ENCODE measurements around the gene SLC48A1. TPM values are rescaled to one million over a fixed set of nuclear protein-coding genes. Genes with fewer than 3 reads are reported as not detected.

The SLC48A1 gene
- total RNA-seq (10 to 100 TPM; 10.9 to 11.5 TPM), polyA plus RNA-seq (9.1 TPM)

- ChIA-PET POLR2A (interaction anchor here (1.0 to 2.0 kb wide), 3 partner anchors 9 to 67 kb away, joined by 3 to 5 read pairs (median 5); partner anchors contain the start of genes RAPGEF3 and RPAP3), CTCF (interaction anchor here (0.9 to 19.1 kb wide), 15 partner anchors 9 to 132 kb away, joined by 3 to 414 read pairs (median 5); partner anchors contain the start of genes RAPGEF3, RPAP3 and VDR)
- H3K36me3 ChIP-seq (ENCODE audit: insufficient read depth, low read length) = no peaks in the 10 kb centered on the region
- Mint-ChIP-seq H3K4me1 (peaks cover 14 to 18% (median 16%) of the 10 kb centered on the region in 3 donors), H3K4me3 (peak within 1 kb of the TSS; percentile 84 to 92 (median 86)), H3K36me3 (peaks cover 0 to 2% (median 0%) of the 10 kb centered on the region in 3 donors), H3K9me3 (no peaks in the 10 kb centered on the region), H3K27me3 (peaks cover 0 to 4% of the 10 kb centered on the region in 2 donors), H3K27ac (peak within 1 kb of the TSS in 7 of 8 donors; percentile 51 to 88 (median 73))
- peak within 1 kb of the TSS; percentile 54 for H3K4me3 ChIP-seq (ENCODE audit: low read length)
- H3K27ac ChIP-seq (ENCODE audit: low read depth, low read length) = peak within 1 kb of the TSS; percentile 74
- H3K4me1 ChIP-seq (ENCODE audit: insufficient read depth, low read length) = peaks cover 15% of the 10 kb centered on the region
- no peaks in the 10 kb centered on the region for H3K9me3 ChIP-seq (ENCODE audit: low read length)
- peak; percentile 59 to 79 (median 71) for DNase-seq
- no peaks in the 10 kb centered on the region for H3K27me3 ChIP-seq (ENCODE audit: insufficient read depth, low read length, poor library complexity, severe bottlenecking)
Observed at GRCh38 chr12:47773062-47773857, at the start of gene SLC48A1. SLC48A1 (plus strand) TSS chr12:47773238; CDS start chr12:47773305, 67 bp downstream.

- no peak for DNase-seq
- POLR2A ChIA-PET = no interaction called here
- CTCF ChIA-PET = interaction anchor here (0.9 to 14.3 kb wide), 3 partner anchors 10 to 114 kb away, joined by 6 to 130 read pairs (median 8); no protein-coding TSS in a partner anchor
- Histone ChIP-seq H3K36me3 (ENCODE audit: insufficient read depth, low read length) (no peaks in the 10 kb centered on the region), H3K9me3 (ENCODE audit: low read length) (no peaks in the 10 kb centered on the region), H3K27ac (ENCODE audit: low read depth, low read length) (no peak within 1 kb of the TSS), H3K27me3 (ENCODE audit: insufficient read depth, low read length, poor library complexity, severe bottlenecking) (no peaks in the 10 kb centered on the region), H3K4me3 (ENCODE audit: low read length) (no peak within 1 kb of the TSS), H3K4me1 (ENCODE audit: insufficient read depth, low read length) (peaks cover 20% of the 10 kb centered on the region)
- peak within 1 kb of the TSS in 1 of 8 donors; percentile 78 for H3K27ac Mint-ChIP-seq
- no peaks in the 10 kb centered on the region for H3K9me3 Mint-ChIP-seq
- H3K4me1 Mint-ChIP-seq = peaks cover 26 to 32% (median 27%) of the 10 kb centered on the region in 3 donors
- peaks cover 0 to 5% of the 10 kb centered on the region in 2 donors for H3K27me3 Mint-ChIP-seq
- H3K36me3 Mint-ChIP-seq = peaks cover 0 to 5% (median 2%) of the 10 kb centered on the region in 3 donors
- peak within 1 kb of the TSS in 1 of 7 donors; percentile 65 for H3K4me3 Mint-ChIP-seq
Observed at GRCh38 chr12:47725091-47725772, 47.8 kb upstream of the SLC48A1 start, which contains the start of gene ENDOU. ENDOU (minus strand) TSS chr12:47725490; CDS start chr12:47725413, 77 bp downstream.

GRCh38 chr12:47725893-47726292 lies 47.1 kb upstream of the SLC48A1 start:
- H3K27ac ChIP-seq (ENCODE audit: low read depth, low read length) = no peak overlapping the region
- Mint-ChIP-seq H3K4me3 (no peak overlapping the region), H3K36me3 (peaks cover 0 to 5% (median 2%) of the 10 kb centered on the region in 3 donors), H3K27ac (no peak overlapping the region), H3K9me3 (no peaks in the 10 kb centered on the region), H3K4me1 (peaks cover 23 to 28% (median 23%) of the 10 kb centered on the region in 3 donors), H3K27me3 (peaks cover 0 to 5% of the 10 kb centered on the region in 2 donors)
- peaks cover 19% of the 10 kb centered on the region for H3K4me1 ChIP-seq (ENCODE audit: insufficient read depth, low read length)
- no peaks in the 10 kb centered on the region for H3K27me3 ChIP-seq (ENCODE audit: insufficient read depth, low read length, poor library complexity, severe bottlenecking)
- ChIA-PET POLR2A (no interaction called here), CTCF (interaction anchor here (0.9 to 14.3 kb wide), 3 partner anchors 10 to 113 kb away, joined by 6 to 130 read pairs (median 8); no protein-coding TSS in a partner anchor)
- no peak overlapping the region for H3K4me3 ChIP-seq (ENCODE audit: low read length)
- H3K36me3 ChIP-seq (ENCODE audit: insufficient read depth, low read length) = no peaks in the 10 kb centered on the region
- no peaks in the 10 kb centered on the region for H3K9me3 ChIP-seq (ENCODE audit: low read length)
- DNase-seq = no peak

- H3K27me3 Mint-ChIP-seq = peaks cover 0 to 3% of the 10 kb centered on the region in 2 donors
Observed at GRCh38 chr12:47729233-47729632, 43.8 kb upstream of the SLC48A1 start.

GRCh38 chr12:47730341-47730744 lies 42.7 kb upstream of the SLC48A1 start:
- H3K9me3 Mint-ChIP-seq = no peaks in the 10 kb centered on the region

More at GRCh38 chr12:47729233-47729632, 43.8 kb upstream of the SLC48A1 start:
- ChIA-PET POLR2A (interaction anchor here (0.6 kb wide), 1 partner anchor 84 kb away, joined by 5 read pairs; no protein-coding TSS in a partner anchor), CTCF (interaction anchor here (1.3 to 14.3 kb wide), 2 partner anchors 13 to 30 kb away, joined by 4 to 130 read pairs; no protein-coding TSS in a partner anchor)
- no peak for DNase-seq
- no peaks in the 10 kb centered on the region for H3K9me3 Mint-ChIP-seq
- H3K36me3 Mint-ChIP-seq = peaks cover 0 to 3% (median 0%) of the 10 kb centered on the region in 3 donors
- no peak overlapping the region for H3K4me3 ChIP-seq (ENCODE audit: low read length)
- H3K27ac Mint-ChIP-seq = peak overlapping the region in 1 of 8 donors; percentile 47
- H3K27ac ChIP-seq (ENCODE audit: low read depth, low read length) = no peak overlapping the region
- H3K9me3 ChIP-seq (ENCODE audit: low read length) = no peaks in the 10 kb centered on the region
- H3K4me3 Mint-ChIP-seq = no peak overlapping the region
- no peaks in the 10 kb centered on the region for H3K4me1 Mint-ChIP-seq
- H3K4me1 ChIP-seq (ENCODE audit: insufficient read depth, low read length) = no peaks in the 10 kb centered on the region
- no peaks in the 10 kb centered on the region for H3K36me3 ChIP-seq (ENCODE audit: insufficient read depth, low read length)
- H3K27me3 ChIP-seq (ENCODE audit: insufficient read depth, low read length, poor library complexity, severe bottlenecking) = no peaks in the 10 kb centered on the region

GRCh38 chr12:47731723-47732122 lies 41.3 kb upstream of the SLC48A1 start:
- POLR2A ChIA-PET = interaction anchor here (0.6 kb wide), 2 partner anchors 12 to 15 kb away, joined by 3 read pairs; no protein-coding TSS in a partner anchor
- Mint-ChIP-seq H3K27ac (no peak overlapping the region), H3K4me1 (no peaks in the 10 kb centered on the region), H3K36me3 (peaks cover 0 to 3% (median 0%) of the 10 kb centered on the region in 3 donors), H3K9me3 (no peaks in the 10 kb centered on the region), H3K4me3 (no peak overlapping the region), H3K27me3 (peaks cover 0 to under 1% of the 10 kb centered on the region in 2 donors)
- H3K9me3 ChIP-seq (ENCODE audit: low read length) = no peaks in the 10 kb centered on the region
- no peak for DNase-seq
- H3K27ac ChIP-seq (ENCODE audit: low read depth, low read length) = no peak overlapping the region
- CTCF ChIA-PET = interaction anchor here (2.5 to 14.3 kb wide), 3 partner anchors 11 to 35 kb away, joined by 8 to 130 read pairs (median 11); no protein-coding TSS in a partner anchor
- no peaks in the 10 kb centered on the region for H3K36me3 ChIP-seq (ENCODE audit: insufficient read depth, low read length)
- no peaks in the 10 kb centered on the region for H3K4me1 ChIP-seq (ENCODE audit: insufficient read depth, low read length)
- no peaks in the 10 kb centered on the region for H3K27me3 ChIP-seq (ENCODE audit: insufficient read depth, low read length, poor library complexity, severe bottlenecking)
- no peak overlapping the region for H3K4me3 ChIP-seq (ENCODE audit: low read length)

More at GRCh38 chr12:47730341-47730744, 42.7 kb upstream of the SLC48A1 start:
- H3K4me3 ChIP-seq (ENCODE audit: low read length) = no peak overlapping the region
- ChIA-PET CTCF (interaction anchor here (1.3 to 14.3 kb wide), 3 partner anchors 12 to 36 kb away, joined by 4 to 130 read pairs (median 8); no protein-coding TSS in a partner anchor), POLR2A (no interaction called here)
- H3K36me3 ChIP-seq (ENCODE audit: insufficient read depth, low read length) = no peaks in the 10 kb centered on the region
- no peak overlapping the region for H3K27ac ChIP-seq (ENCODE audit: low read depth, low read length)
- Mint-ChIP-seq H3K36me3 (peaks cover 0 to 3% (median 0%) of the 10 kb centered on the region in 3 donors), H3K4me3 (no peak overlapping the region), H3K27me3 (peaks cover 0 to 2% of the 10 kb centered on the region in 2 donors), H3K27ac (no peak overlapping the region), H3K4me1 (no peaks in the 10 kb centered on the region)
- DNase-seq = no peak
- no peaks in the 10 kb centered on the region for H3K4me1 ChIP-seq (ENCODE audit: insufficient read depth, low read length)
- H3K27me3 ChIP-seq (ENCODE audit: insufficient read depth, low read length, poor library complexity, severe bottlenecking) = no peaks in the 10 kb centered on the region
- H3K9me3 ChIP-seq (ENCODE audit: low read length) = no peaks in the 10 kb centered on the region

GRCh38 chr12:47732504-47732903 lies 40.5 kb upstream of the SLC48A1 start:
- Histone ChIP-seq H3K36me3 (ENCODE audit: insufficient read depth, low read length) (no peaks in the 10 kb centered on the region), H3K27ac (ENCODE audit: low read depth, low read length) (no peak overlapping the region), H3K4me3 (ENCODE audit: low read length) (no peak overlapping the region), H3K9me3 (ENCODE audit: low read length) (no peaks in the 10 kb centered on the region), H3K4me1 (ENCODE audit: insufficient read depth, low read length) (no peaks in the 10 kb centered on the region), H3K27me3 (ENCODE audit: insufficient read depth, low read length, poor library complexity, severe bottlenecking) (no peaks in the 10 kb centered on the region)
- H3K27me3 Mint-ChIP-seq = no peaks in the 10 kb centered on the region
- no peaks in the 10 kb centered on the region for H3K9me3 Mint-ChIP-seq
- H3K4me3 Mint-ChIP-seq = no peak overlapping the region
- peaks cover 0 to 1% (median 0%) of the 10 kb centered on the region in 3 donors for H3K4me1 Mint-ChIP-seq
- DNase-seq = no peak
- peak overlapping the region in 1 of 8 donors; percentile 32 for H3K27ac Mint-ChIP-seq
- peaks cover 0 to 3% (median 0%) of the 10 kb centered on the region in 3 donors for H3K36me3 Mint-ChIP-seq
- CTCF ChIA-PET = interaction anchor here (0.7 to 14.3 kb wide), 7 partner anchors 10 to 105 kb away, joined by 3 to 130 read pairs (median 5); no protein-coding TSS in a partner anchor
- POLR2A ChIA-PET = interaction anchor here (0.9 kb wide), 1 partner anchor 109 kb away, joined by 3 read pairs; no protein-coding TSS in a partner anchor
